HG02970 (cell line): ENCODE measurements around the gene GPSM1.

ENCODE experiments used
- ATAC-seq: cut with Tn5 transposase; IDR thresholded peaks from one replicate; pipeline ENCODE4 v1.9.1; 2021; ENCODE audit warnings: mild to moderate bottlenecking, moderate library complexity, moderate number of reproducible peaks; ENCODE audit not compliant: unreplicated experiment, low FRiP score

The GPSM1 gene

GRCh38 chr9:136303825-136304416 is 23.4 kb upstream of the GPSM1 start, which contains the start of gene CCDC187:
Gene CCDC187 (minus strand): TSS chr9:136304094. CDS start chr9:136303830, 264 bp downstream.
- ATAC-seq, result no peak

- ATAC-seq, result no peak
Observed at GRCh38 chr9:136304456-136304855, 22.9 kb upstream of the GPSM1 start.

GRCh38 chr9:136304981-136305380 is 22.4 kb upstream of the GPSM1 start:
- ATAC-seq, result no peak

GRCh38 chr9:136305804-136306203 is 21.5 kb upstream of the GPSM1 start:
- no peak for ATAC-seq

- no peak for ATAC-seq
Observed at GRCh38 chr9:136306211-136307208, 20.8 kb upstream of the GPSM1 start.

- ATAC-seq, result no peak
Observed at GRCh38 chr9:136307215-136307750, 20.1 kb upstream of the GPSM1 start.

- no peak for ATAC-seq
Observed at GRCh38 chr9:136308006-136308701, 19.2 kb upstream of the GPSM1 start.

GRCh38 chr9:136308702-136309053 is 18.7 kb upstream of the GPSM1 start:
- ATAC-seq, result no peak

GRCh38 chr9:136309101-136309801 is 18.1 kb upstream of the GPSM1 start:
- ATAC-seq, result no peak

- ATAC-seq, result no peak
Observed at GRCh38 chr9:136309806-136310220, 17.5 kb upstream of the GPSM1 start.

GRCh38 chr9:136310273-136311030 is 16.9 kb upstream of the GPSM1 start:
- ATAC-seq, result no peak

- ATAC-seq, result no peak
Observed at GRCh38 chr9:136311051-136312008, 16.0 kb upstream of the GPSM1 start.

GRCh38 chr9:136312009-136312375 is 15.3 kb upstream of the GPSM1 start:
- no peak for ATAC-seq

GRCh38 chr9:136312436-136312835 is 14.9 kb upstream of the GPSM1 start:
- ATAC-seq, result no peak

- no peak for ATAC-seq
Observed at GRCh38 chr9:136313111-136314055, 14.0 kb upstream of the GPSM1 start.

- no peak for ATAC-seq
Observed at GRCh38 chr9:136314056-136314416, 13.3 kb upstream of the GPSM1 start.

GRCh38 chr9:136314944-136315343 is 12.4 kb upstream of the GPSM1 start:
- ATAC-seq, result no peak
